ENCODE results near the gene CMSS1.
A peak's percentile ranks its signal among the peaks of the same experiment; 100 is the strongest.

CMSS1 gene

GRCh38 chr3:100104442-100104798 lies 286.8 kb downstream of the CMSS1 start:
- no peak for DNase-seq
- no peaks in the 10 kb centered on the region for H3K79me2 ChIP-seq (ENCODE audit: low read length)
- no peaks in the 10 kb centered on the region for H3K9me3 ChIP-seq (replicated peaks; ENCODE audit: insufficient read depth, low read length)
- H3K36me3 ChIP-seq (replicated peaks; ENCODE audit: insufficient read depth, low read length) = no peaks in the 10 kb centered on the region
- H3K27ac ChIP-seq (ENCODE audit: low read length) = peak overlapping the region; percentile 74
- peaks cover 12% of the 10 kb centered on the region for H3F3A ChIP-seq (ENCODE audit: insufficient read depth, low read length)
- H3K4me1 ChIP-seq (ENCODE audit: low read length) = peaks cover 34% of the 10 kb centered on the region
- peak overlapping the region; percentile 16 for H3K4me2 ChIP-seq (ENCODE audit: low read depth, low read length)
- H4K20me1 ChIP-seq (ENCODE audit: insufficient read depth, low read length) = no peaks in the 10 kb centered on the region
- TF ChIP-seq EZH2 (optimal IDR thresholded peaks at IDR 0.05; ENCODE audit: low read depth, low read length) (no peak), EZH2phosphoT487 (IDR thresholded peaks at IDR 0.05; ENCODE audit: low read length) (no peak)
- TF ChIP-seq, protein P1, sequence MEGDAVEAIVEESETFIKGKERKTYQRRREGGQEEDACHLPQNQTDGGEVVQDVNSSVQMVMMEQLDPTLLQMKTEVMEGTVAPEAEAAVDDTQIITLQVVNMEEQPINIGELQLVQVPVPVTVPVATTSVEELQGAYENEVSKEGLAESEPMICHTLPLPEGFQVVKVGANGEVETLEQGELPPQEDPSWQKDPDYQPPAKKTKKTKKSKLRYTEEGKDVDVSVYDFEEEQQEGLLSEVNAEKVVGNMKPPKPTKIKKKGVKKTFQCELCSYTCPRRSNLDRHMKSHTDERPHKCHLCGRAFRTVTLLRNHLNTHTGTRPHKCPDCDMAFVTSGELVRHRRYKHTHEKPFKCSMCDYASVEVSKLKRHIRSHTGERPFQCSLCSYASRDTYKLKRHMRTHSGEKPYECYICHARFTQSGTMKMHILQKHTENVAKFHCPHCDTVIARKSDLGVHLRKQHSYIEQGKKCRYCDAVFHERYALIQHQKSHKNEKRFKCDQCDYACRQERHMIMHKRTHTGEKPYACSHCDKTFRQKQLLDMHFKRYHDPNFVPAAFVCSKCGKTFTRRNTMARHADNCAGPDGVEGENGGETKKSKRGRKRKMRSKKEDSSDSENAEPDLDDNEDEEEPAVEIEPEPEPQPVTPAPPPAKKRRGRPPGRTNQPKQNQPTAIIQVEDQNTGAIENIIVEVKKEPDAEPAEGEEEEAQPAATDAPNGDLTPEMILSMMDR (IDR thresholded peaks at IDR 0.05; ENCODE audit: low read length) = no peak
- no peaks in the 10 kb centered on the region for H3K9me2 ChIP-seq (replicated peaks; ENCODE audit: insufficient read depth, low read length)
- no peaks in the 10 kb centered on the region for H3K27me3 ChIP-seq (replicated peaks; ENCODE audit: insufficient read depth, low read length)
- peak overlapping the region; percentile 13; the same call in 1 of the 2 replicates for H3K9ac ChIP-seq (ENCODE audit: low read length)
- H2AFZ ChIP-seq (ENCODE audit: low read length) = no peak overlapping the region
- no peak overlapping the region for H3K4me3 ChIP-seq (ENCODE audit: low read length)

GRCh38 chr3:100104817-100105413 lies 287.3 kb downstream of the CMSS1 start:
- H3K9me3 ChIP-seq (replicated peaks; ENCODE audit: insufficient read depth, low read length) = no peaks in the 10 kb centered on the region
- no peak for DNase-seq
- peak overlapping the region; percentile 16 for H3K4me2 ChIP-seq (ENCODE audit: low read depth, low read length)
- H3K27ac ChIP-seq (ENCODE audit: low read length) = peak overlapping the region; percentile 74
- H3K9me2 ChIP-seq (replicated peaks; ENCODE audit: insufficient read depth, low read length) = no peaks in the 10 kb centered on the region
- H3K79me2 ChIP-seq (ENCODE audit: low read length) = no peaks in the 10 kb centered on the region
- H3K27me3 ChIP-seq (replicated peaks; ENCODE audit: insufficient read depth, low read length) = no peaks in the 10 kb centered on the region
- no peak overlapping the region for H3K4me3 ChIP-seq (ENCODE audit: low read length)
- H2AFZ ChIP-seq (ENCODE audit: low read length) = no peak overlapping the region
- H3K36me3 ChIP-seq (replicated peaks; ENCODE audit: insufficient read depth, low read length) = no peaks in the 10 kb centered on the region
- H3F3A ChIP-seq (ENCODE audit: insufficient read depth, low read length) = peaks cover 12% of the 10 kb centered on the region
- TF ChIP-seq EZH2 (optimal IDR thresholded peaks at IDR 0.05; ENCODE audit: low read depth, low read length) = no peak
- TF ChIP-seq, protein P1 (IDR thresholded peaks at IDR 0.05; ENCODE audit: low read length) = no peak
- no peaks in the 10 kb centered on the region for H4K20me1 ChIP-seq (ENCODE audit: insufficient read depth, low read length)
- H3K4me1 ChIP-seq (ENCODE audit: low read length) = peaks cover 34% of the 10 kb centered on the region
- peak overlapping the region; percentile 13; the same call in 1 of the 2 replicates for H3K9ac ChIP-seq (ENCODE audit: low read length)

DNA sequence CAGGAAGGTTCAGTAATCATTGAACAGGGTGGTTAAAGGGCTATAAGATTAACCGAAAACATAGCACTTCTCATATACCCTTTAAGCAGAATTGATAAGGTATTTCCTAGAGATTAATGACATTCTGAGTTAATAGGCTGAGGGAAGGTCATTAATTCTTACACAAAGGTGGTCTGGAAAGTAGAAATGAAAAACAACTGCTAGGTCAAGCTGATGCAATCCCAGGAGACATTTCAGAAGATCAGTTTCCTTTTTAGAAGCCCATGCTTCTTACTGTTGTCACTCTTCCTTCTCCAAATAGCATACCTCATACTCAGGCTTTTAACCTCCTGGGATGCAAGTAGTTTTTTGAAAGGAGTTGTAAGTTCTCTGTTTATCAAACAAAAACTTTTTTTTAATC lies 287.8 kb downstream of the CMSS1 start:
- TF ChIP-seq EZH2phosphoT487 (IDR thresholded peaks at IDR 0.05; ENCODE audit: low read length) = no peak
- TF ChIP-seq, protein P1 (IDR thresholded peaks at IDR 0.05; ENCODE audit: low read length) = no peak
- Histone ChIP-seq H3K9me2 (replicated peaks; ENCODE audit: insufficient read depth, low read length) (no peaks in the 10 kb centered on the region), H3F3A (ENCODE audit: insufficient read depth, low read length) (peaks cover 12% of the 10 kb centered on the region), H3K4me1 (ENCODE audit: low read length) (peaks cover 34% of the 10 kb centered on the region), H3K4me3 (ENCODE audit: low read length) (no peak overlapping the region), H3K79me2 (ENCODE audit: low read length) (no peaks in the 10 kb centered on the region), H3K4me2 (ENCODE audit: low read depth, low read length) (peak overlapping the region; percentile 16; the same call in 1 of the 2 replicates), H2AFZ (ENCODE audit: low read length) (no peak overlapping the region), H3K27me3 (replicated peaks; ENCODE audit: insufficient read depth, low read length) (no peaks in the 10 kb centered on the region), H3K9me3 (replicated peaks; ENCODE audit: insufficient read depth, low read length) (no peaks in the 10 kb centered on the region), H3K36me3 (replicated peaks; ENCODE audit: insufficient read depth, low read length) (no peaks in the 10 kb centered on the region), H3K27ac (ENCODE audit: low read length) (peak overlapping the region; percentile 74; the same call in 1 of the 2 replicates), H3K9ac (ENCODE audit: low read length) (no peak overlapping the region), H4K20me1 (ENCODE audit: insufficient read depth, low read length) (no peaks in the 10 kb centered on the region)
- DNase-seq = peak; percentile 6

Measured in MM.1S (cell line).